Stimulated activated CD8-positive, alpha-beta memory T cell treated with anti-CD3 and anti-CD28 coated beads, Interleukin-12 subunit alpha, Interleukin-12 subunit beta, amount 100 ng/mL, for 24 hours (primary cell): ENCODE measurements around the gene STARD6.
"Not testable (repeated sequence)": the region's sequence is repeated elsewhere in the genome, so short reads cannot be mapped to it uniquely, and the experiment has no call there.

ENCODE experiments used
- DNase-seq: peaks from one replicate; pipeline ENCODE4 v3.0.0-alpha.2; 2020; ENCODE audit errors: extremely low read depth

STARD6 gene

DNA sequence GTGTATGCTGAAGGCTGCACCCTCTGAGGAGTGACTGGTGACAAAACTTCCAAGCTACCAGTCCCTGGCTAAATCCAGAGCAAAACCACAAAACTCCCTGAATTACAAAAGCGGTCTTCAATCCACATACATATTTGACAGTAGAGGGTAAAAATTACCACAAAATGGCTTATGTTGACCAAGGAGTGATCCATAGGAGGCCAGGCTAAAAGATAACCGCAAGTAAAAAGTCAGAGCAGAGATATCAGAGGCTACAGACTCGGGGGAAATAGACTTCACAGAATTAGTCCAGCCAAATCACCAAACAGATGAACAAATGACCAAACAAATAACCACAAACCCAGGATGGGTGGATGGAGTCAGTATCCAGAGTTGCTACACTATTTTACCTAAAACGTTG is 19.4 kb downstream of the STARD6 start:
- DNase-seq, result no peak

DNA sequence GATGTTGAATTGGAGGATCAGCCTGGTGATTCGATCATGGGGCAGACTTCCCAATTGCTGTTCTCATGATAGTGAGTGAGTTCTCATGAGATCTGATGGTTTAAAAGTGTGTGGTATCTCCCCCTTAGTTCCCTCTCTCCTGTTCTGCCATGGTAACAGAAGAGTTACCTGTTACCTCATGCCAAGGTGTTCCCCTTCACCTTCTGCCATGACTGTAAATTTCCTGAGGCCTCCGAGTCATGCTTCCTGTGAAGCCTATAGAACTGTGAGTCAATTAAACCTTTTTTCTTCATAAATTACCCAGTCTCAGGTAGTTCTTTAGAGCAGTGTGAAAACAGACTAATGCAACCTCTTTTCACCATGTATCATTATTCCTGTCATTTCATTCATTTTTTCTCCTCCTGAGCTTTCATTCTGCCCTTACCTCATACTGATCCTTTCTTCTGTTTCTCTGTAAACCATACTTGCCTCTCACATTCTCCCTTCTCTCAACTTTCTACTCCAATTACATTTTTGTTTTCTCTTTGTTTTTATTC is 22.0 kb downstream of the STARD6 start:
- DNase-seq, result no peak

DNA sequence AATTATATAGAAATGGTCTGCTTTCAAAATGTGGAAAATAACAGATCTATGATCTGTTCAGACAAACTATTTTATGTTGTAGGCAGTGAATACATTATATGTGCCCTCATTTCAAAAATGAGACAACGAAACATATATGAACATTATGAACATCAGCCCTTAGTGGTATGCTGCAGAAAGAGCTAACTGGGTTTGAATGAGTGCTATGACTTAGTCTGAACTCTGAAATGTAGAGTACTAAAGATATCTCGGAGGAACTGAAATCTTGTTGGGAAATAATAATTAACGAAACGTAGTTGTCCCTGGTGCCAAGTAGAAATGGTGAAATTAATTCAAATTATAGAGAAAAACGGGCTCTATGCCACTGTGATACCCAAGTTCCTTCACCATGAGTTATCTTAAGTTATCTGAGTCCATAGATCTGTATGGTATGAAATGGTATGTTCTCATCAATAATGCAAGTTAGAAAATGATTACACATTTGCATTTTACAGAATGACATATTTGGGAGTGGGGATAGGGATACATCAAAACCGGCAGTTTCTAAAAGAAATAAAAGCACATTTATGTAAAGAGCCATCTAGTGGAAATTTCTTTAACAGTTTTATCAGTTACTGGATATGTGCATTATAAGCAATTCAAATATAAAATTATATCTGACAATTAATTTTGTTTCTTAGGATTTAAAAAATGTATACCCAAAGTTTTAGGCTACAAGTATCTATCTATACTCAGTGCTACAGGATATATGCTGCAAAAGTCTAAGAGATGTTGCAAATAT is 26.7 kb downstream of the STARD6 start:
- no peak for DNase-seq

DNA sequence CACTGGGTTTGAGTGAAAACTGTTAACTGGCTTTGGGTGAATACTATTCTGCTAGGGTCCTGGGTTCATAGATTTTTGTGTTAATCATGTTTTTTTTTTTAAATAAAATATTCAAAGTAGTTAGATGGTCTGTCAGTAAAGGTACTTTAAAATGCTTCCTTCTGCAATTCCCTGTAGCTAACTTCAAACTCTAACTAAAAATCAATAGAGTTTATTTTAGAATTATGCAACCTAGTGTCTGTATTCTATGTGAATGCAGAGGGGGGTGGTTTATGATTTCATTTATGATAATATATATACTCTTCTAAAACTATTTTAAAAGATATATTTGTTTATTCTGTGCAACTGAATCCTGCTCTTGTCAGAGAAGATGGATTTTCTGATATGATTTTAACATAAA is 27.9 kb downstream of the STARD6 start:
- no peak for DNase-seq

DNA sequence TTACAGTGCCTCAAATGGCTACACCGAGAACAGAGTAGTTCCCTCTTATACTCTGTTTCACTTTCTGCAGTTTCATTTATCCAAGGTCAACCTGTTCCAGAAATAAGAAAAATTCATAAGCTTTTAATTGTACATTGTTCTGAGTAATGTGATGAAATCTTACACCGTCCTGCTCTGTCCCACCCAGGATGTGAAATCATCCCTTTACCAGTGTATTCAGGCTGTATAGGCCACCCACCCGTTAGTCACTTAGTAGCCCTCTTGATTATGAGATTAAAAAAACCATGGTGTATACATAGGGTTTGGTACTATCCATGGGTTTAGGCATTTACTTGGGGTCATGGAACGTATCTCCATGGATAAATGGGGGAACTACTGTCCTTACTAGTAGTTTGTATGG is 29.8 kb downstream of the STARD6 start:
- DNase-seq, result no peak

DNA sequence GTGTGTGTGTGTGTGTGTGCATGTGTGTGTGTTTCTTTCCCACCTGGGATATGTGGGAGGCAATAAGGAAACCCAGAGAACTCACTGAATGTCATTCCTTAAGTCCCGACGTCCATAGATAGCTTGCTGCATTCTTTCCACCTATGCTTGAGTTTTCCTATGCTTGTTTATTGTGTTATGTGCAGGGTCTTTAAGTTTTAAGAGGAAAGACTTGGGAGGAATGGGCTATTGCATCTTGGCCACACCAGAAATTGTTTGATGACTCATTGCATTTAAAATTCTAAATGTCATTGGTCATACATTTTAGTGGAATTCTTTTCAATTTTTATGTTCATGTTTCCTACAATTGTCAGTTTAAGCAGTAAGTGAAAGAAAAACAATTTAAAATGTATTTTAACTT is 33.7 kb downstream of the STARD6 start:
- DNase-seq, result no peak

DNA sequence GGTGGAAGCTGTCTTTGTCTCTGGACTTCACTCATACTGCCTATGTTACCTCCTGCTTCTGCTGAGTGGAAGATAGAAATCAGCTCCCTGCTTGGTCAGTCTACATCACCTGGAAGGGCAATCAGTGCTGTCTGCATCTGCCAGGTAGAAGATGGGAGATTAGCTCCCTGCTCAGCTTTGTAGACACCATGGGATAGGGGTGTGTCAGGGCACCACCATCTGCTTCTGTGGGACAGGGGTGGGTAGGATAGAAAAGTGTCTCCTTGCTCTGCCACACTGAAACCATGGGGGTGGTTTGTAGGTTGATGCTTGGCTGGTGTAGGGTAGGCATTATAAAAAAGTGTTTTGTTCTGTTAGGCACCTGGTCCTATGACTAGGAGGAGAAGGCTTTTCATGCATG is 34.1 kb downstream of the STARD6 start:
- DNase-seq, result no peak

DNA sequence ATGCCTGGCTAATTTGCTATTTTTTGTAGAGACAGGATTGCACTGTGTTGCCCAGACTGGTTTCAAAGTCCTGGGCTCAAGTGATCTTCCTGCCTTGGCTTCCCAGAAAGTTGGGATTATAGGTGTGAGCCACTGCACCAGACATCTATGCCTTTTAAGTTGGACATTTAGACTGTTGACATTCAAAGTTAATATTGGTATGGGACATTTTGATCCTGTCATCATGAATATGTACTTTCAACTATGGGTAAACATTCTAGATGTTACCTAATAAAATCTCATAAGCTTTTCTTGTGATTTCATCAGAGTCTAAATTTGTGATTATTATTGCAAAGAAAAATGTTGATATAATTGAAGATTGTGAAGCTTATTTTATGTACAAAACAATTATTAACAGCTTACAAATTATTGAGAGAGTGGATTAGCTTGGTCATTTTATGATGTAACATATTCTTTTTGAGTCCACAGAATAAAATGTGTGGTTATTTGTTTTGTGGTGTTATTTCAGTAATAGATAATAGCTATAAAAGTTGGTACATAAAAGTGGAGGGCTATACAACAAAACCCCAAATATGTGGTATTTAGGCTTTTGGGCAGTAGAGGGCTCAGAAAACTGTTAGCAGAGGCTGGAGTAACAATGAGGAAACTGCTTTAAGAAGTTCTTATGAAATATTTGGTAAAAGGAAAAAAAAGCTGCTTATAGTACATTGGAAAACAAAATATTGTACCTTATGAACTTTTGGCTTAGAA is 41.4 kb downstream of the STARD6 start:
- no peak for DNase-seq

DNA sequence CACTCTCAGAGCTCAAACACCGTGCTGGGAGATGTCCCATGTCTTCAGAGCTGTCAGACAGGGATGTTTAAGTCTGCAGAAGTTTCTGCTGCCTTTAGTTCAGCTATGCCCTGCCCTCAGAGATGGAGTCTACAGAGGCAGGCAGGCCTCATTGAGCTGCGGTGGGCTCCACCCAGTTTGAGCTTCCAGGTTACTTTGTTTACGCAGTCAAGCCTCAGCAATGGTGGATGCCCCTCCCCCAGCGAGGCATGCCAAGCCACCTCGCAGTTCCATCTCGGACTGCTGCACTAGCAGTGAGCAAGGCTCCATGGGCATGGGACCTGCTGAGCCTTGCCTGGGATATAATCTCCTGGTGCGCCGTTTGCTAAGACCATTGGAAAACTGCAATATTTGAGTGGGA is 48.1 kb downstream of the STARD6 start:
- DNase-seq, result not testable (repeated sequence)

DNA sequence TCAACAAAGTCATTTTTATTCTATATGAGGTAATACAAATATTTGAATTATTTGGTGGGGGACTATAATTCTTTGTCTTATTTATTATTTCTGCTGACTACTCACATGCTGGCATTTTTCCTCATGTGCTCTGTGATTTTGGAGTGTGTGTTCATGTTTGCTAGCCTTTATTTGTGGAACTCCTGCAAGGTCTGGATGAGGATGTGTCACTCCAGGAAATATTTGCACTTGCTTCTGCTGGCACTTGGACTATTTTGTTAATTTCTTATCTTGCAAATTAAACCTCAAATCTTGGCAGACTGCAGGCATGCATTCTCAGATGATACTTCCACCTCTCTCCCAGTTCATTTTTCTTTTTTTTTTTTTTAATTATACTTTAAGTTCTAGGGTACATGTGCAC is 54.2 kb downstream of the STARD6 start:
- no peak for DNase-seq

DNA sequence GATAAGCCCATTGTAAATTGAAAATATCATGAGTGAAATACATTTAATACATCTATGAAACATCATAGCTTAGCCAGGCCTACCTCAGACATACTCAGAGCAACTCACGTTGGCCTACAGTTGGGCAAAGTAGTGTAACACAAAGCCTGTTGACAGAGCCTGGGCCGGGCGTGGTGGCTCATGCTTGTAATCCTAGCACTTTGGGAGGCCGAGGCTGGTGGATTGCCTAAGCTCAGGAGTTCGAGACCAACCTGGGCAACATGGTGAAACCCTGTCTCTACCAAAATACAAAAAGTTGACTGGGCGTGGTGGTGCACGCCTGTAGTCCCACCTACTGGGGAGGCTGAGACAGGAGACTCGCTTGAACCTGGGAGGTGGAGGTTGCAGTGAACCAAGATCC is 58.7 kb downstream of the STARD6 start:
- not testable (repeated sequence) for DNase-seq

DNA sequence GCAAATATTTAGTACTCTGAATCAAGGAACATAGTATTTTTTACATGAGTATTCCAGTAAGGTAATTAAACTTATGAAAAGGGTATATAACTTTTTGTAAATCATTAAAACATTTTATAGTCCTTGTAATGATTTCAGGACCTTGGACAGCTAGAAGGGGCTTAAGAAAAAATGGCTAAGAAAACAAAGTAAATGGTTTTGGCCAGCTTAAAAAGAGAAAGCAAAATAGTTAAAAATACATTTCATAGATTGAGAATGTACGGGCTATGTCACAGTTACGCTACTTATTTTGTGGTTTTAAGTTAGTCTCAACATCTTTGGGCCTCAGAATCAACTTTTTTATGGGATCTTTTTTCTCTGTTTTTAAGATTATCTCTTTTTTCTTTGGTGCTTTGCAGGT is 61.6 kb downstream of the STARD6 start:
- no peak for DNase-seq

DNA sequence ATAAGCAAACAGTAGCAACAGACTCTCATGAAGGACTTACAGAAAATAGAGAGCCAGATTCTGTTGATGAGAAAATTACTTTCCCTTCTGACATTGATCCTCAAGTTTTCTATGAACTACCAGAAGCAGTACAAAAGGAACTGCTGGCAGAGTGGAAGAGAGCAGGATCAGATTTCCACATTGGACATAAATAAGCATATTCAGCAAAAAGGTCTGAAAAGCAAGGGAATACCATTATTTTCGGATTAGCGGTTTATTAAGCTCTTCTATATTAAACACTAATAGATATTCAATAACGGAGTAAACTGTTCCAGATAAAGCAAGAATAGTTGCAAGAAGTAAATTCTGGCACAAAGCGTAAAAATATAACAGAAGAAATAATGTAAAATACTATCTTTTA is 63.4 kb downstream of the STARD6 start:
- DNase-seq, result no peak

DNA sequence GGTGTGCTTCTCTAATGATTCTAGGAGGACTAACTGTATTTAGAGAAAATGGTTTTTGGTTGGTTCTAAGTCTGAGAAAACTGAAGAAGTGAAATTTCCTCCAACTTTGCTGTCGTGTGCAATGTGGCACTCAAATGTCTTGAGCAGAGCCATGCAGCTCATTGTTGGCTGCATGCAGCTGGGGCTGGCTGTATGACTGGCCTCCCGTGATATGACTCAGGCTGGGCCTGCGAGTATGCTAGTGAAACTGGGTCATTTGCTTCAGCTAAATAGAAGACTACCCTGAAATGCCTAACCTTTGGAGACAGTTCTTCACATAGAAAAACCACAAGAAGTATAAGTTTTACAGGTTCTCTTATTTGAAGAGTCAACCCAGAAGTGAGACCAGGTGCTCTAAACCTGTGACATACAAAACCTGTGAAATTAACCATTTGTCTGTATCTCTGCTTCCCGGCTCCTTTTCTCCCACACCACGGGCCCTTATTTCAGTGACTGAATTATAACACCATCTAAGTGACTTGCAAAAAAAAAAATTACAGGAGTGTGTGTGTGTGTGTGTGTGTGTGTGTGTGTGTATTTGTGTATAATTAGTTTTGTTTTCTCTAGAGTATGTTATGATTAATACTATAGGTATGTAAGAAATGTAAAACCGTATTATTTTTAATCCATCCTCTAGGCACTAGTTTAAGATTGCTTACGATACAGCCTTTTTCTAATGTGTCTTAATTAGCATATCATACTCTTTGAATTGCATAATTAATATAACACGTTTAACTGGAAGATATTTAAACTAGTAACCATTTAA is 72.5 kb downstream of the STARD6 start:
- DNase-seq, result no peak

DNA sequence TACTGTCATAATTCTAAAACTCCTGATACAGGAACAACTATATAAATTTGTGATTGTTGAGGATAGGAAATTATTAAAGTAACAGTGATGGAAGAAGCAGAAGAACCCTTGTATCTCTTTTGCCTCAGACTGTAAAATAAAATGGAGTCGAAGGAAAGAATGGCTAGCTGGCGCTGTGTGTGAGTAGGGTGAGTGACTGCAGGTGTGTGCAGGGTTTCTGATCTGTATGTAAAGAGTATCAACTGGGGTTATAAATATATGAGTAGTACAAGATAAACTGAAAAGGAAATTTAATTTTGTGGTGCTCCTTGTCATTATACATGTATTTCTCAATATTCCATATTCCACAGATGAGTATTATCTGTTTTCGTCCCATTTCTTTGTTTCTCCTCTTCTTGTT is 73.1 kb downstream of the STARD6 start:
- DNase-seq, result no peak

DNA sequence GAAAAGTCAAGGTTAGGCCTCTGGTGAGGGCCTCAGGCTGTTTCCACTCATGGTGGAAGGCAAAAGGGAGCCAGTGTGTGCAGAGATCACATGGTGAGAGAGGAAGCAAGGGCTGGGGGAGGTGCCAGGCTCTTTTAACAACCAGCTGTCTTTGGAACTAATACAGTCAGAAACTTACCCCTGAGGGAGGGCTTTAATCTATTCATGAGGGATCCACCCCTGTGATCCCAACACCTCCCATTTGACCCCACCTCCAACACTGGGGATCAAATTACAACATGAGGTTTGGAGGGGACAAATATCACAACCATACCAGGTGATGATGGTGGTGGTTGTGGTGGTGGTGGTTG is 77.5 kb downstream of the STARD6 start:
- no peak for DNase-seq

DNA sequence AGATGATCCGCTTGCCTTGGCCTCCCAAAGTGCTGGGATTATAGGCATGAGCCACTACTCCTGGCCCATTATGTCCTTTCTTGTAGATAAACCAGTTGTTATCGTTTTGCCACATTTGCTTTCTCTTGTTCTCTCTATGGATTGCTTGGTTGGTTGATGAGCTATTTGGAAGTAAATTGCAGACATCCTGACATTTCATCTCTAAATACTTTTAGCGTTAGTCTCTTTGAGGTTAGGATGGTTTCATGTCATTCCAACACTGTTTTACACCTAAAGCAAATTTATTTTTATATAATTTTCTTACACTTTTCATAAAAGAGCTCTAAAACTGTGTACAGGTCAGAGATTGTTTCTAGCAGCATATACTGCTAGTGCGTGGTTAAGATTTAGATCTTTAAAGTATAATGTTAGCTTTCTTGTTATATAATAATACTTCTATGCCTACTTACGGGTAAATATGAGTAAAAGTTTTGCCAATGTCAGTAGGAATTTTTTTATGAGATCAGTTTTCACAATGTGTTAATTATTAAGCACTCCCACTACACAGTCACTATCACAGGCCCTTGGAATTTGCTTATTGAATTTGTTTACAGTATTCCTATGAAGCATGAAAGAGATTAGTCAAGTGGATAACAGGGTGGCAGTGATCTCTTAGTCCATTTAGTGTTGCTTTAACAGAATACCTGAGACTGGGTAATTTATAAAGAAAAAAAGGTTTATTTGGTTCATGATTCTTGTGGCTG is 78.0 kb downstream of the STARD6 start:
- DNase-seq, result no peak

DNA sequence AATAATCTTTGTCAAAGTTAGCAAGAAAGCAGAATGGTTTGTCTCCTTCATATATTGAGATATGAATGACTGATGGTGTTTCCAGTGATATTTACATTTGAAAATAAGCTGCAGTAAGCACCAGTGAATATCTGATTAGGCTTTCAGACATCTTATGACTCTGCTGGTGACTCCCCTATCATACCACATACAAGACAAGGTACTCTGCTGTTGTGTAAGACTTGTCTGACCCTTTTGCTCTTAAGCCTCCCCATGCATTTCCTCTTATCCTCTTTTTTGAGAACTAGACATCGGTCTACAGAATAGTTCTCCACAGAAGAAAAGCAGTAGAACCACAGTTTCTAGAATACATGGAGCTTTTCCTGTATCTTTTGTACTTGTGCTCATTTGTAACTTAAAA is 79.0 kb downstream of the STARD6 start:
- no peak for DNase-seq

DNA sequence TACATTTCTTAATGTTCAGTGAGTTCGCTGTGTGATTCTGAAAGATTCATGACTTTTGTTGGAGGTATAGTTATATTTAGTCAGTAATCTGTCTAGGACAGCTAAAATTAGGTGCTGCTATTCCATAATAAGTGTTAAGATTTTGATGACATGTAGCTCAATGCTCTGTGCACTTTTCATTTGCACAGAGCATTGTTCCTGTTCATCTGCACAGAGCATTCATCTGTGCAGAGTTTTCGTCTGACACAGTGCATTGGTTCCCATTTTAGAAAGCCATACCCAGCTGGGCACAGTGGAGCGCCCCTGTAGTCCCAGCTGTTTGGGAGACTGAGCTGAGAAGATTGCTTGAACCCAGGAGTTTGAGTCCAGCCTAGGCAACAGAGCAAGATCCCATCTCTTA is 79.8 kb downstream of the STARD6 start:
- no peak for DNase-seq
